Vagina (tissue), 2 donors: Measurements from ENCODE around the gene BST1.

ENCODE experiments used
- CTCF ChIP-seq, 3 experiments: fragments of 450-650 bp in 2 of 3; fragments of 200-600 bp in 1 of 3; sonication (generic) in 1 of 3; IDR thresholded peaks; one replicate each; pipeline ENCODE4 v1.5.1; 2017 to 2019; ENCODE audit warnings: antibody characterized with exemption in 3 of 3, mild to moderate bottlenecking in 2 of 3, moderate library complexity in 2 of 3
- POLR2A ChIP-seq, 2 donors: fragments of 450-650 bp; IDR thresholded peaks; one replicate each; pipeline ENCODE4 v1.6.1; 2017; ENCODE audit warnings: antibody characterized with exemption in 2 of 2, mild to moderate bottlenecking in 2 of 2, moderate library complexity in 2 of 2
- POLR2AphosphoS5 ChIP-seq, 2 donors: sonication (generic); formaldehyde crosslinking; IDR thresholded peaks; one replicate each; pipeline ENCODE4 v1.9.0; 2017; ENCODE audit warnings: antibody characterized with exemption in 2 of 2, mild to moderate bottlenecking in 2 of 2, low read depth in 1 of 2; ENCODE audit not compliant: insufficient read depth in 1 of 2

- TF ChIP-seq POLR2A (IDR thresholded peaks at IDR 0.05) (no peak), CTCF (IDR thresholded peaks at IDR 0.05) (no peak), POLR2AphosphoS5 (IDR thresholded peaks at IDR 0.05; ENCODE audit: insufficient read depth in 1 of 2, low read depth in 1 of 2) (no peak)
Measured at GRCh38 chr4:15658136-15658770, 44.6 kb upstream of the BST1 start.
